ENCODE data around the gene RBM20.
A peak's percentile ranks its signal among the peaks of the same experiment; 100 is the strongest.

DNA sequence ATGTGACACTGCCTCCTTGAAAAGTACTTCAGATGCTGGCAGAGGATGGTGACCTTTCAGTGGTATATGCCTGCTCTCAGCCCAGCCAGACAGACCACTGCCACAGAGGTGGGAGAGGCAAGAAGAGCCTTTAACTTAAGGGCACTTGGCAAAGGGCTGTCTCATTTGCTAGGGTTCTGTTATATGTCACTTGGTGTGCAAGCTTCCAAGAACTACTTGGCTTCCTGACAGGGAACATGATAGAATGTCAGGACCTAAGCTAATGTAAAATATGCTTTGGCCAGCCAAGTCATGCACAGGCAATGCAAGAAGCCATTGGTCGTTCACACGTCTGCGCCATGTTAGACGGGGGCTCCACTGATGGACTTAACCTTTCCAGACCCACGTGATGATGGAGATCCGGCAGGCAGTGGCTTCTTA lies 54.7 kb downstream of the RBM20 start:
- TF ChIP-seq ISL1 (CRISPR knock-in tag; IDR thresholded peaks at IDR 0.05) (peak; percentile 86), PPARA (CRISPR knock-in tag; IDR thresholded peaks at IDR 0.05; ENCODE audit: borderline replicate concordance) (no peak)
- TF ChIP-seq, protein P1, sequence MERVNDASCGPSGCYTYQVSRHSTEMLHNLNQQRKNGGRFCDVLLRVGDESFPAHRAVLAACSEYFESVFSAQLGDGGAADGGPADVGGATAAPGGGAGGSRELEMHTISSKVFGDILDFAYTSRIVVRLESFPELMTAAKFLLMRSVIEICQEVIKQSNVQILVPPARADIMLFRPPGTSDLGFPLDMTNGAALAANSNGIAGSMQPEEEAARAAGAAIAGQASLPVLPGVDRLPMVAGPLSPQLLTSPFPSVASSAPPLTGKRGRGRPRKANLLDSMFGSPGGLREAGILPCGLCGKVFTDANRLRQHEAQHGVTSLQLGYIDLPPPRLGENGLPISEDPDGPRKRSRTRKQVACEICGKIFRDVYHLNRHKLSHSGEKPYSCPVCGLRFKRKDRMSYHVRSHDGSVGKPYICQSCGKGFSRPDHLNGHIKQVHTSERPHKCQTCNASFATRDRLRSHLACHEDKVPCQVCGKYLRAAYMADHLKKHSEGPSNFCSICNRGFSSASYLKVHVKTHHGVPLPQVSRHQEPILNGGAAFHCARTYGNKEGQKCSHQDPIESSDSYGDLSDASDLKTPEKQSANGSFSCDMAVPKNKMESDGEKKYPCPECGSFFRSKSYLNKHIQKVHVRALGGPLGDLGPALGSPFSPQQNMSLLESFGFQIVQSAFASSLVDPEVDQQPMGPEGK (CRISPR knock-in tag; IDR thresholded peaks at IDR 0.05; ENCODE audit: borderline replicate concordance) = no peak

All from SK-N-SH treated with all-trans-retinoic acid at 6 μM for 48 hours (cell line).